ENCODE measurements around the gene HES5.

The HES5 gene

GRCh38 chr1:2480986-2481364, 49.1 kb downstream of the HES5 start:
- H3K9me3 ChIP-seq = no peaks in the 10 kb centered on the region
- no peak for TF ChIP-seq CTCF (IDR thresholded peaks at IDR 0.05)
- H3K4me1 ChIP-seq (ENCODE audit: control insufficient read depth in 1 of 2, insufficient read depth in 1 of 2, low read depth in 1 of 2, low read length in 1 of 2) = no peaks in the 10 kb centered on the region
- H3K27me3 ChIP-seq = no peaks in the 10 kb centered on the region
- H3K27ac ChIP-seq = no peak overlapping the region
- no peak overlapping the region for H3K4me3 ChIP-seq (ENCODE audit: low read depth in 1 of 2, low read length in 1 of 2)
- no peaks in the 10 kb centered on the region for H3K36me3 ChIP-seq

DNA sequence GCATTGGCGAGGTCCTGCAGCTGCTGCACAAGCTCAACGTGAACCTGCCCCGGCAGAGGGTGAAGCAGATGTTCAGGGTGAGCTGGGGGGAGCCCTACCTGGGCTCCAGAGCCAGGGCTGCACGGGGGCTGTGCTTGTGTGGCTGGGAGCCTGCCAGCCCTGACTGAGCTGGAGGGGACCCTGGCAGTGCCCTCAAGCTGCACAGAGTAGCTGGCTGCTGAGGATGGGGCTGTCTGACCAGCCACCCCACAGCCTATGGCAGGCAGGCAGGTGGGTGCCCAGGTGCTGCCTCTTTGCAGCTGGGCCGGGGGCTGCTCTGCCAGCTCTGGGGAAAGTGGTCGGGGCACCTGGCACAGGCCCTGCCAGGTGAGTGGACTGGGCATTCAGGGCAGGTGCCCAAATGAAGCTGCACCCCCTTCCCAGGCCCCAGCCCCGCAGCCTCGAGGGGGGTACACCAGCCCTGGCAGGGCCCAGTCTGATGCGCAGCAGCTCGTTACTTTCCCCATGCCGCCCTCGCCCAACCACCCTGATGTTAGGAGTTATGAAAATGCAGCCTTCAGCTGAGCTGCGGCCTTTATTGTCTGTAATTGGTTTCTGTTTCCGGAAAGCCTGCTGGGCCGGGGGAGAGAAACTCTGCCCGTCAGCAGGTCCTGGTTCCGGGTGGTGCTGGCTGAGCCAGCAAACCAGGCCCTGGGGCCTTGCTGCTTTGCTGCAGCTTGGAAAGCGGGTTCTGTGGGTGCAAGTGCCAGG, 49.7 kb downstream of the HES5 start:
- H3K27ac ChIP-seq = no peak overlapping the region

GRCh38 chr1:2479618-2480017, 50.4 kb downstream of the HES5 start:
- no peaks in the 10 kb centered on the region for H3K9me3 ChIP-seq
- H3K4me1 ChIP-seq (ENCODE audit: control insufficient read depth in 1 of 2, insufficient read depth in 1 of 2, low read depth in 1 of 2, low read length in 1 of 2) = no peaks in the 10 kb centered on the region
- TF ChIP-seq CTCF (IDR thresholded peaks at IDR 0.05) = no peak
- no peak overlapping the region for H3K4me3 ChIP-seq (ENCODE audit: low read depth in 1 of 2, low read length in 1 of 2)
- no peaks in the 10 kb centered on the region for H3K27me3 ChIP-seq
- H3K27ac ChIP-seq = no peak overlapping the region
- no peaks in the 10 kb centered on the region for H3K36me3 ChIP-seq

More for the DNA sequence above, 49.7 kb downstream of the HES5 start:
- Histone ChIP-seq H3K4me3 (ENCODE audit: low read depth in 1 of 2, low read length in 1 of 2) (no peak overlapping the region), H3K9me3 (no peaks in the 10 kb centered on the region), H3K36me3 (no peaks in the 10 kb centered on the region), H3K27me3 (no peaks in the 10 kb centered on the region), H3K4me1 (ENCODE audit: control insufficient read depth in 1 of 2, insufficient read depth in 1 of 2, low read depth in 1 of 2, low read length in 1 of 2) (no peaks in the 10 kb centered on the region)
- no peak for TF ChIP-seq CTCF (IDR thresholded peaks at IDR 0.05)

- Histone ChIP-seq H3K36me3 (no peaks in the 10 kb centered on the region), H3K27ac (no peak overlapping the region), H3K9me3 (no peaks in the 10 kb centered on the region), H3K4me3 (ENCODE audit: low read depth in 1 of 2, low read length in 1 of 2) (no peak overlapping the region), H3K4me1 (ENCODE audit: control insufficient read depth in 1 of 2, insufficient read depth in 1 of 2, low read depth in 1 of 2, low read length in 1 of 2) (no peaks in the 10 kb centered on the region), H3K27me3 (no peaks in the 10 kb centered on the region)
- TF ChIP-seq CTCF (IDR thresholded peaks at IDR 0.05) = no peak
Observed at GRCh38 chr1:2479186-2479585, 50.9 kb downstream of the HES5 start.

Measured in neutrophil (primary cell).